Measurements from ENCODE around the gene RNFT2.

The RNFT2 gene, protein sequence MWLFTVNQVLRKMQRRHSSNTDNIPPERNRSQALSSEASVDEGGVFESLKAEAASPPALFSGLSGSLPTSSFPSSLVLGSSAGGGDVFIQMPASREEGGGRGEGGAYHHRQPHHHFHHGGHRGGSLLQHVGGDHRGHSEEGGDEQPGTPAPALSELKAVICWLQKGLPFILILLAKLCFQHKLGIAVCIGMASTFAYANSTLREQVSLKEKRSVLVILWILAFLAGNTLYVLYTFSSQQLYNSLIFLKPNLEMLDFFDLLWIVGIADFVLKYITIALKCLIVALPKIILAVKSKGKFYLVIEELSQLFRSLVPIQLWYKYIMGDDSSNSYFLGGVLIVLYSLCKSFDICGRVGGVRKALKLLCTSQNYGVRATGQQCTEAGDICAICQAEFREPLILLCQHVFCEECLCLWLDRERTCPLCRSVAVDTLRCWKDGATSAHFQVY

DNA sequence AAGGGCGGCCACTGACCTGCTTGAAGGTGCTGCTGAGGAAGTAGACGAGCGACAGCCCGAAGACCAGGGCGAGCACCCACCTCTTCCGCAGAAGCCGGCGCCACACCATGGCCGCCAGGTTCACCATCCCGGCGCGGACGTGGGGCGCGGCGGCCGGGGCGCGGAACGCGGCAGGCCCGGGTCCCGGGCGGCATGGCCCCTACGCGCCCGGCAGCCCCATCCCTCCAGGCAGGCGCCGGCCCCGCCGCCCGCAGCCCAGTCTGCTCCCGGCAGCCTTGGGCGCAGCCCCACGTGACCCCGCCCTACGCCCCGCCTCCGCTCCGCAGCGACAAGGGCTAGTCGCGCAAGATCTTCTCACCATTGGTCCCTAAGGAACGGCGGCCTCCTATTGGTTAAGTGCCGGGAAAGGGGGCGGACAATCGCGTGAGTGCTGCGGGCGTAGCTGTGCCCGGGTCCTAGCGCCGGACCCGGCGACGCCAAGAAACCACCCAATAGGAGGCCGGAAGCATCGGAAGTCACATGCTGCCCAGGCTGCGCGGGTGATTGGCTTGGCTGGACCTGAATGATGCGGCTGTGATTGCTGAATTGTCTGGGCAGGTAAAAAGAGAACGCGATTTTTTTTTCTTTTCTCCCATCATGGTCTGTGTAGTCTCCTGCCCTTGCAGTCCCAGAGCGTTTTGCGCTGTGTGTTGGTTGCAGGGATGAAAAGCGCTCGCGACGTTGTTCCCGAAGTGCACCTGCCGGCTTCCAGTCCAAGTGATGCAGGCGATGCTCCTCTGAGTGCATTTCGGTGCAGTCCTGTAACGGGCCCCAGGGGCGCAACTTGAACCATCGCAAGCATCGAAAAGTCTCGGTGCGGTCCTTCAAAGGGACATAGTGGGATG is at the start of gene RNFT2, which contains the start of gene SPRING1:
RNFT2 (plus strand) TSS at position 542 of the 884 bp plus-strand sequence. CDS start 2,183 bp downstream, outside the sequence.
SPRING1 (minus strand) TSS at position 296 of the 884 bp plus-strand sequence; CDS start at position 127, 169 bp downstream.
- DNase-seq (ENCODE audit: low spot score): peak; percentile 99

DNA sequence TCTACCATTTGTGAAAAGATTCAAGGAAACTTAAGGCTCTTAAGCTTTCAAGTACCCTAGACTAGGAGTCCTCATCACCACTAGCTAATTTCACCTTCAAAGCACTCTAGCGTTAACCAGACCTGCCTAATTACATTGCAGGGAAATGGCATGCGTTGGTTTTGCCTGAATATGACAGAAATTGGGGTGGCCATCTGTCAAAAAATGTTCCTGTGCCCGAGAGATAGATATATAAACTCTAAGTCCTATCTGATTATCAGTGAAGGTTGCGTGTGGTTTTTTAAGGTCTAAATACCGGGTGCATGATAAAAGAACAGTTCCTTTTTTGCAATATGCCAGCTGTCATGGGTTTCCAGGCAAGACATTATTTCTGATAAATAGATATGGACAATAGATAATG is 48.6 kb upstream of the RNFT2 start:
- no peak for DNase-seq (ENCODE audit: low spot score)

DNA sequence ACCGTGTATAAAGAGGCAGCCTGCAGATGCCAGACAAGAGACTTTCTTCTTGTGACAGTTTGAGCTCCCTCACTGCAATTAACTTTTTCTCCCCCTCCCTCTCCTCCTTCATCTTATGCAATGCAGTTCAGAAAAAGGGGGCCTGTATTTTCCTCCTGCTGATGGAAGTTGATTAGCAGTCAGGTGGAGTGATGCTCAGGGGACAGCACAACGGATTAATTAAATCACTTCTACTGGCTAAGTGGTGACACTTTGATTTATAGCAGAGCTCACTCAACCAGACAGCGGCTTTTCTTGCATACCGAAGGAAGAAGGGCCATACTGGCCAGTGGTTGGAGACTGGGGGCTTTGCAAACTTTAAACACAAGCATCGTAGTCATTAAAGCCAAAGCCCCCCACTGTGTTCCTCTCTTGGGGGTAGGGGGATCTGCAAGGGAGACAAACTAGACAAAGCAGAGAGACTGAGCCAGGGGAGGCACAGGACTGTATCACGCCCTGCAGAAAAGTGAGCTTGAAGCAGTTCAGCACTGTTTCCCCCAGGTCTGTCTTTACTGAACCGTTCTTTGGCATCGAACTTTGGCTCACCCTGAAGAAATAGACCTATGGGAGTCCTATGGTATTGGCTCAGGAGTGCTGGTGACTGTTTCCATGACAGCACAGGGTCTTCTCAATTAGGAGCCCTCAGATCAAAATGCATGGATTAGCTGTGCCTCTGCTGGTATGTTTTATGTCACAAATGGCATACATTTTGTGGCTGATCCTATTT is 48.0 kb upstream of the RNFT2 start:
- DNase-seq (ENCODE audit: low spot score): no peak

DNA sequence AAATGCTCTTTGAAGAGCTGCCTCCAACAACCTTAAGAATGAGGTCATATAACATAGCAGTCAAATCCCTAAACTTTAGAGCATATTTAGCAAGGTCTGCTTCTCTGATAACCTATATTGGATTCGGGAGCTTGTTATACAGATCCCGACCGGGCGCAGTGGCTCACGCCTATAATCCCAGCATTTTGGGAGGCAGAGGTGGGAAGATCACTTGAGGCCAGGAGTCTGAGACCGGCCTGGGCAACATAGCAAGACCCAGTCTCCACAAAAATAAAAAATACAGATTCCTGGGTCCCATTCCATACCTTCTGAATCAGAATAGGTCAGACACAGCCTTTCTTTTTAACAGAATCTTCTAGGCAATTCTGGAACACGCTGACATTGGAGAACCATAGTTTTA is 46.9 kb upstream of the RNFT2 start:
- DNase-seq (ENCODE audit: low spot score): no peak

DNA sequence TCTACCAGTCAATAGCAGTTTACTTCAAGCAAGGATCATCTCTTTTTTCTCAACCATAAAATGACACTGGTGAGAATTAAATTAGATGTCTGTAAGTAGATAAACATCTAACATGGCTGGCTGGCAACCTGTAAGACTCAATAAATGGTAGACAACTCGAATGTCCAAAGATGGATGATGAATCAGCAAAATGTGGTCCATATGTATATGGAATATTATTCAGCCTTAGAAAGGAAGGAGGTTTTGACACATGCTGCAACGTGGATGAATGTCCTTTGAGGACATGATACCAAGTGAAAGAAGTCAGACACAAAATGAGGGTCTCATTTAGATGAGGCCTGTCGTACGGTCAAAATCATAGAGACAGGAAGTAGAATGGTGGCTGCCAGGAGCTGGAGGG is 46.5 kb upstream of the RNFT2 start:
- DNase-seq (ENCODE audit: low spot score): no peak

DNA sequence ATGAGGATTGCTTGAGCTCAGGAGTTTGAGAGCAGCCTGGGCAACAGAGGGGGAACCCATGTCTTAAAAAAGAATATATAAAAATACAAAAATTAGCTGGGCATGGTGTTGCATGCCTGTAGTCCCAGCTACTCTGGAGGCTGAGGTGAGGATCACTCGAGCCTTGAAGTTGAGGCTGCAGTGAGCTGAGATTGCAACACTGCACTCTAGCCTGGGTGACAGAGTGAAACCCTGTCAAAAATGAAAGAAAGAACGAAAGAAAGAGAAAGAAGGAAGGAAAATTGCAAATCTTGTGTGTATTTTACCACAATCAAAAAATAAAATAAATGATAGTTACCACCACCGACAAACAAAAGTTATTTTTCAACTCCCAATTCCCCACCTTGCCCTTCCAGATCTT is 45.5 kb upstream of the RNFT2 start:
- DNase-seq (ENCODE audit: low spot score): no peak

DNA sequence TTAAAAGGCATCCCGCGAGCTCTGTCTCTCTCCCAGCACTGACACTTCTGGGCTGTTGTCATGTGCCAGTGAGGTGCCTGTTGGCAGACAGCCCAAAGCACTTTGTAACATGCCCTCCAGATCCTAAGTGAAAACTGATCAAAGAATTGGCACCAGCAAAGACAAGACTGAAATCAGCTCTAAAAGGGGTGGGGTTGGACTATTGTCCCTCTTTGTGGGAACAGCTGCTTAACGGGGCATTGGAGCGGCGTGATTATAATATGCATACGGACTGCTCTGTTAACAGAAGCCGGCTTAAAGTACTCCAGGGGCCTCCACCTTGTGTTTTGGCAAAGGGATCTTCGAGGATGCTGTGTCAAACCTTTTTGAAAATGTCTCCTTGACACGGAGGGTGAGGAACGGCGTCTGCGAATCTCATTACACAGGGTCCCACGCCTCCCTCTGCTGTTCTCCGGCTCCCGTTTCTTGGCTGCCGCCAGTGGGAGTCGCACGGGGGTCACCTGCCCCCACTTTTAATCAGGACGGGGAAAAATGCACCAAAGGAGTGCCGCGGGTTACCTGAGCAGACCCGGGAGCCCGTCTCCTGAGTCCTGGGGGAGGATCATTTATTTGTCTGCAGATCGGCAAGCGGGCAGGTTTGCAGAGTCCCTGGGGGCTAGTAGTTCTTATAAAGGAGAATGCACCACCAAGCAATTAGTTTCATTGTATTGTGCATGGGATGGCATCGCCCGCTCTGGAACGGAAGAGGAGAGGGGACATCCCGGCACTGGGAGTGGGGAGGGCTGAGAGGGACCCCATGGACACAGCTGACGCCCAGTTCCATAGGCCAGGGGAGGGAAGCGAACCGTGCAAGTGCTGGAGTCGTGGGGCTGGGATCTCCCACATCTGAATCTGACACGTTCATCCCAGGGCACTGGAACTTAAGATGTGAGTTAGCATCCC is 44.6 kb upstream of the RNFT2 start:
- no peak for DNase-seq (ENCODE audit: low spot score)

DNA sequence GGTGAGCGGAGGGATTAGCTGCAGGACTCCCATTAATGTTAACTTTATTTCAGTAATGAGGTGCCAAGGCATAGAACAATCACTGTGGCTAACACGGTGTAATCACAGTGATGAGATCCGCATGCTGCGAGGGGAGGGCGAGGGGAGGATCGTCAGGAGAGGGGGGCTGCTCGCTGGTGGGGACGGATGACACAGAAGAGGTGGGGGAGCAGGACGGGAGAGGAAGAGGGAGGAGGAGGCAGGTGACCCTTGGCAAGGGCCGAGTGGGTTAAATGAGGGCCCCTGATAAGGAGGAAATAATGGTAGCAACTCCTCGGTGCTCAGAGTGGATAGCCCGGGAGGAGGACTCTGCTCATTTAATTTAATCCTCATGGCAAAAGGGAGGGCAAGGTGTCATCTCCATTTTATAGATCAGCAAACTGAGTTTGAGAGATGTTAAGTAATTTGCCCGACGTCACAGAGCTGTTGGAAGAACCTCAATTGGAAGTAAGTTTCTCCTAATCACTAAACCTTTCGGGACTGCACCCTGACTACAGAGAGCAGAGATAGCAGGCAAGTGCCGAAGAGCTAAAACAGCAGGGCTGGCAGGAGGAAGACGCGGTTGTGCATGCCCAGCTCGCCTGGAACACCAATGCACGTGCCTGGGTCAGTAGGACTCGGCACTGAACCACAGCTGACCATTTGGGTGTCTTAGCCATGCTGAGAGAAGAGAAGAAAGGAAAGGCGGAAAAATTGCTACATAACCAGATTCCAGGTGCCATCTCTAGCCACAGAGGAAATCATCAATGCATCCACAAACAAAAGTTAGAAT is 43.3 kb upstream of the RNFT2 start:
- DNase-seq (ENCODE audit: low spot score): no peak

DNA sequence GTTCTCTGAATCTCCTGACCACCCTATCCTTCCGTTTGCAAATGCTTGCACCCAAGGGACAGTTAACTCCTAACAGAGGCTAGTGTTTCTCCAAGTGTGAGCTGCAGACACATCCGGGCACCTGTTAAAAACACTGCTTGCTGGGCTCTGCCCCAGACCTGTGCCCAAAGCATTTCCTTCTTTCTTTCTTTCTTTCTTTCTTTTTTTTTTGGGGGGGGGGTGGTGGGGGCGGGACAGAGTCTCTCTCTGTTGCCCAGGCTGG is 42.7 kb upstream of the RNFT2 start:
- DNase-seq (ENCODE audit: low spot score): no peak

DNA sequence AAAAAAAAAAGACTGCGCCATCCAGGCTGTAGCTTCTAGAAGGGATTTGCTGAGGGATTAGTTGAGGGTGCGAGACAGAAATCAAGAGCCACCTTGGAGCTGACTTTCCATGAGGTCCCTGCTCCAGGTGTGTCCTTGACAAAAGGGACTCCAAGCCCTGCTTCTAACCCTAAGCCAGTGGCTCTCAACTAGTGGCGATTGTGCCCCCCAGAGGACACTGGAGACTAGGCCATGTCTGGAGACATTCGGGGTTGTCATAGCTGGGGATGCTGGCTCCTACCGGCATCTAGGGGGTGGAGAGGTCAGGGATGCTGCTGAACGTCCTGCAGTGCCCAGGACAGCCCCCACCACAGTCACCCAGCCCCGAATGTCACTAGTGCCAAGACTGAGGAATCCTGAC is 40.8 kb upstream of the RNFT2 start:
- no peak for DNase-seq (ENCODE audit: low spot score)

DNA sequence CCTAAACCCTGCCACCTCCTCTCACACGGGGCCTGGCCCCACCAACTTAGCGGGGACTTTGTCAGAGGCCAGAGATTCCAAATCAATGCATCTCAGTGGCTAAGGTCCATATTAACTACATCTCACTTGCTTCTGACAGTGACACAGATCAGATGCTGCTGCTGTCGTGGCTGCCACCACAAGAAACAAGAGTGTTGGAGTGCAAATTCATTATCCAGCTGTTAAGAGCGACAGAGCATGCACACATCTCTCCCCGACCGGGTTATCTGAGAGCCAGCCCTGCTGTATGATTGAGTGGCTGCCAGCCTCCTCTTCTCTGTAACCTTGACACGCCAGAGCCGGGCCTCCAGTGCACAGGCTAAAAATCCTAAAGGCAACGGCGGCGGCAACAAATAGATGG is 40.4 kb upstream of the RNFT2 start:
- DNase-seq (ENCODE audit: low spot score): no peak

DNA sequence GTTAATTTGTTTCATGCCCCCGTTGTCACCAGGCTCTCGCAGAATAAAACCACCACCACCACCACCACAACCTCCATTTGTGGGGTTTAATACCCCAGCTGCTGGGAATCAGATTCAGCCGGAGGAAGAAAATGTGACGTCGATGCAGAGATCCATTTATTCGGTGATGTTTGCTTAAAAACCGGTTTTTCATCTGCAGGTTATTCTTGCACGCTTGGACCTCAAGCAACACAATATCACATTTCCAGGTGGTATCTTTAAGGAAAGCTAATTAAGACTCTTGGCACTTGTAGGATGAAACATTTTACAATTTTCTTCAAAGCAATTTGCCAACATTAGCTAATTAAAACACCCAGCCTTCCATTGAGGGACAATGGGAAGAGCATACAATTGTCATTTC is 40.0 kb upstream of the RNFT2 start:
- DNase-seq (ENCODE audit: low spot score): no peak

DNA sequence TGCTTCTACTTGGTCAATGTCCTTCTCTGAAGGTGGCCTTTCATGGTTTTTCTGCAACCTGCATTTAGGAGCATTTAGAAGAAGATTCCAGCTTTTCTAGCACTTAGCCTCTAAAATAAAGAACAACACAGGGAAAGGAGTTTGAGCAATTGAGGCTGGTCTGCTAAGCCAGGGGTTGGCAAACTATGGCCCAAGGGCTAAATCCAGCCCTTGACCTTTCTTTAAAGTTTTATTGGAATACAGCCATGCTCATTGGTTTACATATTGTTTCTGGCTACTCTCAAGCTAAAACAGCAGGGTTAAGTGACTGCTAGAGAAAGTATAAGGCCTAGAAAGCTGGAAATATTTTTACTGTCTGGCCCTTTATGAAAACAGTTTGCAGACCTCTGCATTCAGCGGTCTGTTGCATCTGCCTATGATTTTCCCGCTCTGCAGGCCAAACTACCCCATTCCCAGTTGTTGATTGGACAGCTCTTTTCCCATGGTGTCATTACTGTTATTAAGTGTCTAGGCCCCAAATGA is 39.5 kb upstream of the RNFT2 start:
- no peak for DNase-seq (ENCODE audit: low spot score)

DNA sequence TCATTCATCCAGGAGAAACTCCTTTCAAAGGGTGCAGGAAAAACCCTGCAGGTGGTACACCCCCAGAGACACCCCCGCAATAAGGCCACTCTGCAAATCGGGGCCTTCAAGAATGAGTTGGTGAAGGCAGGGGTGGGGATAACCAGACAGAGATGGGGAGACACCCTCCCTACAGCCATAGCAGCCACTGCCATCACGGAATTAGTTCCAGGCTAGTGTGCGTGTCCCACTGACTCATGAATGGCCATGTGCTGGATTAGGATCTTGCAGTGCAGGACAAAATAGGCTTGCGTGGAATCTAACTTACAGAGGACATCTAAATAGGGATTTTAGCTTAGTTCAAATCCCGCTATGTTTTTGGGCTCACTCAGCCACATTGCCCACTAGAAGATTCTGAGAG is 38.0 kb upstream of the RNFT2 start:
- no peak for DNase-seq (ENCODE audit: low spot score)

DNA sequence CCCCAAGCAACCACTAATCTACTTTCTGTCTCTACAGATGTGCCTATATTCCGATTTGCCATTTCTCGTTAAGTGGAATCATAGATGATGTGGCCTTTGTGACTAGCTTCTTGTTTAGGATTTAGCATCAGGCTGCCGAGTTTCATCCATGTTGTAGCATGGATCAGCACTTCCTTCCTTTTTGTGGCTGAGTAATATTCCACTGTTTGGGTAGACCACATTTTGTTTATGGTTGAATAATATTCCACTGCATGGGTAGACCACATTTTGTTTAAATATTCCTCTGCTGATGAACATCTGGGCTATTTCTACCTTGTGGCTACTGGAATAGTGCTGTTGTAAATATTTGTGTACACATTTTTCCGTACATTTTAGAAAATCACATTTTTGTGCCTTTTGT is 36.7 kb upstream of the RNFT2 start:
- no peak for DNase-seq (ENCODE audit: low spot score)

DNA sequence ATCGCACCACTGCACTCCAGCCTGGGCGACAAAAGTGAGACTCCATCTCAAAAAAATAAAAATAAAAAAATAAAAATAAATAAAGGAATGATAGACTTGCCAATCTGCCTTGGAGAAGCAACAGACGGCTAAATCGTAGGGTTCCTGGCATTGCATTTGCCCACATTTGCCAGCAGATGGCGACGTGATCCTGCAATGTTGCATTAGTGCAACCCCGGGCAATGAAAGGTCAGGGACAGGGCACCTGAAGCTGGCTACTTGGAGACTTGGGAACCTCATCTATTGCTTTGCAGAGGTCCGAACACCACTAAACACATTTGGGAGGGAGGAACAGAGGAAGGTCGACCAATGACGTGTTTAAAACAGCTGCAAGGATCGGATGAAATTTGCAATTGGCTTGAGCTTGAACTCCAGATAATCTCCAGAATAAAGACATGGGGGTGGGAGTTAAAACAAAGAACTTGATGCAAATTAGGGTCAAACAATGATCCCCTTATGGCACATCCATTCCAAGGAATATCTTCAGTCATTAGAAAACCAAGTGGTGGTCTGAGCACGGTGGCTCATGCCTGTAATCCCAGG is 34.8 kb upstream of the RNFT2 start:
- DNase-seq (ENCODE audit: low spot score): peak; percentile 71

DNA sequence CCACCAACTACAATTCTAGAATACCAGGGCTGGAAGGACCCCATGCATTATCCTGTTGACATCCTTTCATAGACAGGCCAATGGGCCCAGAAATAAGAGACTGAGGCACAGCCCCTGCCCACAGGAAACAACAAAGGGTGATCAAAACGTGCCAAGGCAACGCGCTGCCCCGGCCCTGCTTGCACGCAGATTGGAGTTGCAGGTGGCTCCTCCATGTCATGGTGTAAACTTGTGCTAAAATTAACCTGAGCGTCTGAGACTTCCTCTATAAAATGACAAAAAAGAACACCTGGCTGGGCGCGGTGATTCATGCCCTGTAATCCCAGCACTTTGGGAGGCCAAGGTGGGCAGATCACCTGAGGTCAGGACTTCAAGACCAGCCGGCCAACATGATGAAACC is 30.4 kb upstream of the RNFT2 start:
- no peak for DNase-seq (ENCODE audit: low spot score)

DNA sequence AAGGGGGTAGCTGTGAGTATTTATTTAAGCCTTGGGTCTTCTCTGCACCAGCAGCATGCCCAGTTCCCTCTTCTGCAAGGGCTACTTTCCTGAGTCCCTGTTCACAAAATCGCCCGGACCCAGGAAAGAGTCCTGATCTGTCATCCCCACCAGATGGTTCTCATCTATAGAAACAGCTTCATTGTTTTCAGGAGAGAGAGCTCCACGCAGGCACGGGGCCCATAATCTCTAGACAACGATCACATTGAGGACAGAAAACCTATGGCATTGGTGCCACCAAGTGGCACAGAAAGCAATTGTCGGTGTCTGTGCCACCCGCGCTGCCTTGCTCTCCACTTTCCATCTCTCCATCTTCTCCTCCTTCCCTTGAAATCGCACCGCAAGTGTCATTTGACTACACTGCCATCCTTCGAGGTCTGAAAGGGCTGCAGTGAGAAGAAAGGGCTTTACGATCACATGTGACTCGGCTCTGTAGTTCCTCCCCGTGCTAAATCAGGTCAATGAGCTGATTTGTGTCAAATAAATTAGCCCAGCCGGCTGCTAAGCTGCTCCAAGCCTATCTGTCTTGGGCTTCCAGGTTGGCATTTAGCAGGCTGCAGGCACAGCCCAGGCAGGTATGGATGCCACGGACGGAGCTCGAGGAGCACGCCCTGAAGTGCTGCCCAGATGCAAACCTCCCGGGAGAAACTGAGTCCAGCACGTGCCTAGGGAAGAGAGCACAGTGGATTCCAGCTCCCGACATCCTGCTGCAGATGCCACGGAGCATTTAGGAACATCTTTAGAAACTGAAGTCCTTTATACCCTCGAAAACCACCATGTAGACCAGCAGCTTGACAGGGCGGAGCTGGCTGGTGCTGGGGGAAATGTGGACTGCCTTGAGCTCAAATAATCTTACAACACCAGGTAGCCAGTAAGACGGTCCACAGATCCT is 29.0 kb upstream of the RNFT2 start:
- DNase-seq (ENCODE audit: low spot score): peak; percentile 17

DNA sequence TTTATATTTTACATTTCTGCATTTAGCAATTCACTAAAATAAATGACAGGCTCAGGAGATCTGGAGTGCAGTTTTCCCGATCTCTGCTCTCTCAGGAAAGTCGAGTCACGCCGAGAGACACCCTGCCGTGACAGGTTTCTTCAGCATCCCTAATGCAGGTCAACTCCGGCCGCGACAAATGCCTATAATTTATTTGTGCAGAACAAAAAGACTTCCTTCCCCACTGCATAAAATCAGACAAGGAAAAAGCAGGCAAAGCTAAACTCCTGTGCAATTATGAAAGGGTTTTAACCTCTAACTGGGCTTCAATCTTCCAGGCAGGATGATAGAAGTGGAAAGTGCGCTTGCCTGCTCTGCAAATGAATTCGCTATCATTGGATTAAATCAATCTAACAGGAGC is 28.3 kb upstream of the RNFT2 start:
- no peak for DNase-seq (ENCODE audit: low spot score)

All from hematopoietic multipotent progenitor cell treated with erythropoietin and hydrocortisone succinate and interleukin-3 and kit ligand, for 15 days (in vitro differentiated cells).